Mammary epithelial cell (primary cell): ENCODE data around the gene ABCG2.

Experiments
- CTCF ChIP-seq, 2 donors: IDR thresholded peaks in 1 of 2; conservative IDR thresholded peaks in 1 of 2; 2 replicates each; pipeline ENCODE4 v1.5.1; 2011 to 2012; ENCODE audit warnings: inconsistent platforms in 2 of 2, low read length in 2 of 2, mild to moderate bottlenecking in 2 of 2, control low read depth in 1 of 2, low read depth in 1 of 2; ENCODE audit not compliant: insufficient read depth in 1 of 2; ENCODE audit errors: extremely low read depth in 1 of 2
- EZH2 ChIP-seq: IDR thresholded peaks from 2 replicates; pipeline ENCODE4 v1.6.1; 2012; ENCODE audit warnings: low read length, inconsistent platforms, borderline replicate concordance

GRCh38 chr4:88108747-88109122 is 49.7 kb downstream of the ABCG2 start:
- TF ChIP-seq CTCF (conservative IDR thresholded peaks at IDR 0.05 in 1 of 2, IDR thresholded peaks at IDR 0.05 in 1 of 2; ENCODE audit: extremely low read depth in 1 of 2, insufficient read depth in 1 of 2, low read depth in 1 of 2, low read length in 2 of 2) (no peak), EZH2 (no peak)
